Astrocyte of the cerebellum (primary cell): ENCODE results near the gene SYT14.

Source experiments
- DNase-seq: peaks from one replicate; pipeline ENCODE4 v3.0.0-alpha.2; 2011; ENCODE audit warnings: low read depth
- H3K4me3 ChIP-seq: 2 replicates; pipeline ENCODE4 v1.5.1; 2011; ENCODE audit warnings: mild to moderate bottlenecking, low read depth, low read length, moderate library complexity
- CTCF ChIP-seq: IDR thresholded peaks from 2 replicates; pipeline ENCODE4 v1.5.1; 2012; ENCODE audit warnings: low read length, low read depth, moderate library complexity, mild to moderate bottlenecking; ENCODE audit errors: missing control alignments
- in situ Hi-C: cut with HindIII; loops from 2 replicates; pipeline ENCODE4 v1.10.0; 2017; ENCODE audit warnings: low sequenced_read_pairs

Gene SYT14

GRCh38 chr1:210117681-210118170 lies 179.7 kb downstream of the SYT14 start:
- TF ChIP-seq CTCF: no peak
- no peak overlapping the region for H3K4me3 ChIP-seq
- DNase-seq: no peak
- in situ Hi-C loops: no loop called here

GRCh38 chr1:210123383-210123782 lies 185.4 kb downstream of the SYT14 start:
- no peak for DNase-seq
- H3K4me3 ChIP-seq: no peak overlapping the region
- no peak for TF ChIP-seq CTCF
- in situ Hi-C loops: no loop called here

GRCh38 chr1:210123924-210124589 lies 186.0 kb downstream of the SYT14 start:
- peak; percentile 43 for DNase-seq
- no peak for TF ChIP-seq CTCF
- H3K4me3 ChIP-seq: no peak overlapping the region
- in situ Hi-C loops: no loop called here

GRCh38 chr1:210124736-210125135 lies 186.7 kb downstream of the SYT14 start:
- in situ Hi-C loops: no loop called here
- H3K4me3 ChIP-seq: no peak overlapping the region

GRCh38 chr1:210125143-210125542 lies 187.1 kb downstream of the SYT14 start:
- in situ Hi-C loops: no loop called here
- no peak for TF ChIP-seq CTCF
- no peak for DNase-seq
- no peak overlapping the region for H3K4me3 ChIP-seq

More at GRCh38 chr1:210124736-210125135, 186.7 kb downstream of the SYT14 start:
- no peak for DNase-seq
- TF ChIP-seq CTCF: no peak

- TF ChIP-seq CTCF: no peak
- in situ Hi-C loops: no loop called here
- H3K4me3 ChIP-seq: no peak overlapping the region
- no peak for DNase-seq
Observed at GRCh38 chr1:210129092-210129491, 191.1 kb downstream of the SYT14 start.
